SU-DHL-6 (cell line): ENCODE results near the gene RABL6.

ENCODE experiments used
- H2AFZ ChIP-seq: fragments of 200-600 bp; sonication (generic); 2 replicates; pipeline ENCODE4 v1.6.1; 2014; ENCODE audit warnings: low read depth, mild to moderate bottlenecking, moderate library complexity, mixed read lengths, antibody characterized with exemption, low read length; ENCODE audit not compliant: severe bottlenecking
- H3F3A ChIP-seq: fragments of 200-600 bp; shearing (Covaris generic); 2 replicates; pipeline ENCODE4 v1.6.0; 2016; ENCODE audit warnings: antibody characterized with exemption, mild to moderate bottlenecking; ENCODE audit not compliant: insufficient read depth
- H3K27ac ChIP-seq: fragments of 200-600 bp; sonication (generic); 2 replicates; pipeline ENCODE4 v1.5.1; 2016; ENCODE audit warnings: low read depth, mild to moderate bottlenecking, low read length, moderate library complexity, mixed read lengths
- H3K27me3 ChIP-seq: fragments of 200-600 bp; sonication (generic), shearing (Covaris generic); 2 replicates; pipeline ENCODE4 v1.6.0; 2014; ENCODE audit warnings: mild to moderate bottlenecking, low read length
- H3K36me3 ChIP-seq: fragments of 200-600 bp; sonication (generic); 2 replicates; pipeline ENCODE4 v1.6.1; 2014; ENCODE audit warnings: mild to moderate bottlenecking, low read length, mixed read lengths
- H3K4me2 ChIP-seq: fragments of 300-600, 200-600 bp; shearing (Covaris generic), sonication (generic); 2 replicates; pipeline ENCODE4 v1.6.0; 2014; ENCODE audit warnings: low read length, low read depth, mild to moderate bottlenecking; ENCODE audit not compliant: poor library complexity, severe bottlenecking
- H3K4me3 ChIP-seq: fragments of 200-600 bp; sonication (generic); 2 replicates; pipeline ENCODE4 v1.5.1; 2014; ENCODE audit warnings: antibody characterized with exemption, low read length, mild to moderate bottlenecking, mixed read lengths; ENCODE audit not compliant: insufficient read depth, poor library complexity, severe bottlenecking
- H3K79me2 ChIP-seq: fragments of 200-600 bp; sonication (generic); 2 replicates; pipeline ENCODE4 v1.6.1; 2014; ENCODE audit warnings: mild to moderate bottlenecking, low read length, moderate library complexity; ENCODE audit not compliant: insufficient read depth
- H3K9ac ChIP-seq: fragments of 200-600 bp; sonication (generic); 2 replicates; pipeline ENCODE4 v1.7.0; 2014; ENCODE audit warnings: mild to moderate bottlenecking, low read length
- H3K9me2 ChIP-seq: fragments of 200-600 bp; sonication (generic); replicated peaks from 2 replicates; pipeline ENCODE4 v1.6.1; 2014; ENCODE audit warnings: low read length; ENCODE audit not compliant: insufficient read depth
- H3K9me3 ChIP-seq: fragments of 200-600 bp; sonication (generic); 2 replicates; pipeline ENCODE4 v1.6.1; 2014; ENCODE audit warnings: low read length, mixed read lengths; ENCODE audit not compliant: insufficient read depth
- H4K20me1 ChIP-seq: fragments of 200-600 bp; sonication (generic); 2 replicates; pipeline ENCODE4 v1.6.1; 2014; ENCODE audit warnings: low read depth, mild to moderate bottlenecking, antibody characterized with exemption, low read length, moderate library complexity, mixed read lengths
- CTCF ChIP-seq: fragments of 200-600 bp; sonication (generic); IDR thresholded peaks from one replicate; pipeline ENCODE4 v1.5.1; 2017; ENCODE audit warnings: antibody characterized with exemption, mild to moderate bottlenecking, low read length, moderate library complexity; ENCODE audit not compliant: insufficient read depth, poor library complexity, severe bottlenecking
- EZH2phosphoT487 ChIP-seq: fragments of 200-600 bp; sonication (generic), shearing (Covaris generic); conservative IDR thresholded peaks from 2 replicates; pipeline ENCODE4 v1.6.1; 2018; ENCODE audit warnings: mild to moderate bottlenecking, antibody characterized with exemption, low read length, moderate library complexity, mixed read lengths

Gene RABL6

GRCh38 chr9:136762221-136762691, 45.5 kb upstream of the RABL6 start:
- H3K27ac ChIP-seq, result no peak overlapping the region
- no peaks in the 10 kb centered on the region for H3K79me2 ChIP-seq

GRCh38 chr9:136762915-136763648, 44.7 kb upstream of the RABL6 start:
- TF ChIP-seq CTCF (no peak), EZH2phosphoT487 (no peak)
- no peaks in the 10 kb centered on the region for H3K79me2 ChIP-seq
- no peak overlapping the region for H3K27ac ChIP-seq
- no peaks in the 10 kb centered on the region for H3K9me3 ChIP-seq
- no peaks in the 10 kb centered on the region for H3K36me3 ChIP-seq
- H4K20me1 ChIP-seq, result no peaks in the 10 kb centered on the region
- no peak overlapping the region for H3K4me3 ChIP-seq
- H3K9me2 ChIP-seq, result no peaks in the 10 kb centered on the region
- peaks cover 6% of the 10 kb centered on the region for H3F3A ChIP-seq
- H3K4me2 ChIP-seq, result no peak overlapping the region
- H2AFZ ChIP-seq, result no peak overlapping the region
- no peak overlapping the region for H3K9ac ChIP-seq
- H3K27me3 ChIP-seq, result no peaks in the 10 kb centered on the region

More at GRCh38 chr9:136762221-136762691, 45.5 kb upstream of the RABL6 start:
- H4K20me1 ChIP-seq, result no peaks in the 10 kb centered on the region
- H3K9me3 ChIP-seq, result no peaks in the 10 kb centered on the region
- no peak overlapping the region for H3K9ac ChIP-seq
- H3K36me3 ChIP-seq, result no peaks in the 10 kb centered on the region
- no peaks in the 10 kb centered on the region for H3F3A ChIP-seq
- no peaks in the 10 kb centered on the region for H3K9me2 ChIP-seq
- no peak overlapping the region for H2AFZ ChIP-seq
- no peak for TF ChIP-seq CTCF
- TF ChIP-seq EZH2phosphoT487, result no peak
- no peak overlapping the region for H3K4me2 ChIP-seq
- no peaks in the 10 kb centered on the region for H3K27me3 ChIP-seq
- no peak overlapping the region for H3K4me3 ChIP-seq

- Histone ChIP-seq H3K9me3 (no peaks in the 10 kb centered on the region), H3K79me2 (no peaks in the 10 kb centered on the region), H3K4me3 (no peak overlapping the region), H4K20me1 (no peaks in the 10 kb centered on the region), H3K4me2 (no peak overlapping the region), H3F3A (peaks cover 6% of the 10 kb centered on the region), H3K9me2 (no peaks in the 10 kb centered on the region), H3K36me3 (no peaks in the 10 kb centered on the region), H3K27ac (no peak overlapping the region), H2AFZ (no peak overlapping the region), H3K9ac (no peak overlapping the region), H3K27me3 (no peaks in the 10 kb centered on the region)
- TF ChIP-seq EZH2phosphoT487 (no peak), CTCF (no peak)
Measured at GRCh38 chr9:136763649-136764035, 44.1 kb upstream of the RABL6 start.
